ENCODE results near the gene IL32.

DNA sequence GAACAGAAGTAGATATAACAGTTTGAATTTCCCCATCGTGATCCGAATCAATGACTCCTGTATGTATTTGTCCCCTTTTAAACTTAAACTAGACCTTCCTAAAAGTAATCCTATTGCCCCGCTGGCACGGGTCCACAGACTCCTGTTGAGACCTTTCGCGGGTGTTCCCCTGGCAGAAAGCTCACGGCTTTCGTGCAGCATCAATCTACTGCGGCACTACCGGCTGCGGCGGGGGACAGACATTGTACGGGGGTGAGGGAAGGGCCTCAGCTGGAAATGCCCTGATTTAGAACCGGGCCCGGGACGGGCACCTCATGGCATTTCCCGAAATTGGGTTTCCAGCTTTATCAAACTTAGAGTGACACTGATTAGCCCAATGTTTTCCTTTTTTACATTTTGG, 14.6 kb downstream of the IL32 start:
- TF ChIP-seq SIN3A (IDR thresholded peaks at IDR 0.05; ENCODE audit: borderline replicate concordance, insufficient read depth, low read length) (no peak), FOXP2 (optimal IDR thresholded peaks at IDR 0.05; ENCODE audit: borderline replicate concordance, extremely low read depth, extremely low read length, insufficient read depth) (no peak), REST (IDR thresholded peaks at IDR 0.05; ENCODE audit: insufficient read depth in 1 of 2, low read depth in 2 of 2, low read length in 2 of 2) (no peak), POLR2AphosphoS5 (IDR thresholded peaks at IDR 0.05; ENCODE audit: low read depth, low read length) (no peak), TAF1 (IDR thresholded peaks at IDR 0.05; ENCODE audit: borderline replicate concordance, insufficient read depth, low read length) (no peak)

All from PFSK-1 (cell line).